ENCODE measurements around the gene HNRNPAB. TPM values are rescaled to one million over a fixed set of nuclear protein-coding genes. Genes with fewer than 3 reads are reported as not detected.
"Not testable (repeated sequence)": the region's sequence is repeated elsewhere in the genome, so short reads cannot be mapped to it uniquely, and the experiment has no call there.

HNRNPAB gene
- total RNA-seq, 1 donor = 53.1 TPM

- peak in 2 of 3 donors; percentile 82 to 91 for DNase-seq (ENCODE audit: low read depth in 2 of 3, low spot score in 2 of 3)
These were observed 36.9 kb downstream of the HNRNPAB start for GRCh38 chr5:178241231-178241663.

- DNase-seq (ENCODE audit: low read depth in 2 of 3, low spot score in 2 of 3) = no peak
These were observed 37.4 kb downstream of the HNRNPAB start for GRCh38 chr5:178241688-178242231.

- DNase-seq (ENCODE audit: low read depth in 2 of 3, low spot score in 2 of 3) = no peak
These were observed 38.1 kb downstream of the HNRNPAB start for GRCh38 chr5:178242416-178242815.

GRCh38 chr5:178244576-178244975 is 40.2 kb downstream of the HNRNPAB start:
- no peak for DNase-seq (ENCODE audit: low read depth in 2 of 3, low spot score in 2 of 3)

- no peak for DNase-seq (ENCODE audit: low read depth in 2 of 3, low spot score in 2 of 3)
These were observed 41.1 kb downstream of the HNRNPAB start for GRCh38 chr5:178245389-178245788.

GRCh38 chr5:178246624-178247279 is 42.4 kb downstream of the HNRNPAB start:
- DNase-seq (ENCODE audit: low read depth in 2 of 3, low spot score in 2 of 3) = peak in 1 of 3 donors; percentile 63

GRCh38 chr5:178247481-178248456 is 43.4 kb downstream of the HNRNPAB start:
- no peak for DNase-seq (ENCODE audit: low read depth in 2 of 3, low spot score in 2 of 3)

GRCh38 chr5:178248750-178249149 is 44.4 kb downstream of the HNRNPAB start:
- no peak for DNase-seq (ENCODE audit: low read depth in 2 of 3, low spot score in 2 of 3)

GRCh38 chr5:178249191-178249989 is 45.1 kb downstream of the HNRNPAB start:
- DNase-seq (ENCODE audit: low read depth in 2 of 3, low spot score in 2 of 3) = peak in 2 of 3 donors; percentile 72 to 90

- DNase-seq (ENCODE audit: low read depth in 2 of 3, low spot score in 2 of 3) = no peak
These were observed 45.9 kb downstream of the HNRNPAB start for GRCh38 chr5:178250263-178250662.

- DNase-seq (ENCODE audit: low read depth in 2 of 3, low spot score in 2 of 3) = no peak
These were observed 47.9 kb downstream of the HNRNPAB start for GRCh38 chr5:178252258-178252657.

- DNase-seq (ENCODE audit: low read depth in 2 of 3, low spot score in 2 of 3) = not testable (repeated sequence)
These were observed 49.3 kb downstream of the HNRNPAB start for GRCh38 chr5:178253632-178254031.

- DNase-seq (ENCODE audit: low read depth in 2 of 3, low spot score in 2 of 3) = no peak
These were observed 52.4 kb downstream of the HNRNPAB start for GRCh38 chr5:178256746-178257145.

- DNase-seq (ENCODE audit: low read depth in 2 of 3, low spot score in 2 of 3) = no peak
These were observed 53.3 kb downstream of the HNRNPAB start for GRCh38 chr5:178257650-178258049.

- DNase-seq (ENCODE audit: low read depth in 2 of 3, low spot score in 2 of 3) = no peak
These were observed 55.5 kb downstream of the HNRNPAB start for GRCh38 chr5:178259623-178260536.

Measured in hematopoietic multipotent progenitor cell (in vitro differentiated cells).